HUES48 (cell line): Measurements from ENCODE around the gene NCOA1.

ENCODE experiments used
- H3K27ac ChIP-seq: one replicate; pipeline ENCODE4 v1.7.0; 2013; ENCODE audit warnings: low read depth, low read length, inconsistent platforms
- H3K27me3 ChIP-seq: 2 replicates; pipeline ENCODE4 v1.6.1; 2013; ENCODE audit warnings: mild to moderate bottlenecking, low read length; ENCODE audit not compliant: control insufficient read depth, insufficient read depth
- H3K36me3 ChIP-seq: 2 replicates; pipeline ENCODE4 v1.6.1; 2013; ENCODE audit warnings: low read length; ENCODE audit not compliant: control insufficient read depth, insufficient read depth
- H3K4me1 ChIP-seq: 2 replicates; pipeline ENCODE4 v1.6.1; 2013; ENCODE audit warnings: mild to moderate bottlenecking, low read length; ENCODE audit not compliant: control insufficient read depth, insufficient read depth
- H3K4me3 ChIP-seq: 2 replicates; pipeline ENCODE4 v1.5.1; 2013; ENCODE audit warnings: mild to moderate bottlenecking, low read depth, low read length
- H3K9ac ChIP-seq: 2 replicates; pipeline ENCODE4 v1.6.1; 2013; ENCODE audit warnings: mild to moderate bottlenecking, low read depth, low read length, moderate library complexity
- H3K9me3 ChIP-seq: 2 replicates; pipeline ENCODE4 v1.6.1; 2013; ENCODE audit warnings: low read length; ENCODE audit not compliant: control insufficient read depth, insufficient read depth

NCOA1 gene

DNA sequence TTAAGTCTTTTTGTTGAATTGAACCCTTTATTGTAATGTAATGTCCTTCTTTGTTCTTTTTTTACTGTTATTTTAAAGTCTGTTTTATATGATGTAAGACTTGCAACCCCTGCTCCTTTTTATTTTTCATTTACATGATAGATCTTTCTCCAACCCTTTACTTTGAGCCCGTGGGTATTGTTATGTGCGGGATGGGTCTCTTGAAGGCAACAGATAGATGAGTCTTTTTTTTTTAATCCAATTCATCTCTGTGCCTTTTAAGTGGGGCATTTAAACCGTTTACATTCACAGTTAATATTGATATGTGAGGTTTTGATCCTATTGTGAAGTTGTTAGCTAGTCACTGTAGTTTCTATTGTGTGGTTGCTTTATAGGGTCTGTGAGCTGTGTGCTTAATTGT is 120.6 kb downstream of the NCOA1 start:
- no peak overlapping the region for H3K9ac ChIP-seq
- H3K4me1 ChIP-seq: peaks cover 43% of the 10 kb centered on the region
- peak overlapping the region; percentile 48 for H3K27ac ChIP-seq
- H3K4me3 ChIP-seq: no peak overlapping the region
- H3K9me3 ChIP-seq: no peaks in the 10 kb centered on the region
- no peaks in the 10 kb centered on the region for H3K27me3 ChIP-seq
- H3K36me3 ChIP-seq: no peaks in the 10 kb centered on the region

DNA sequence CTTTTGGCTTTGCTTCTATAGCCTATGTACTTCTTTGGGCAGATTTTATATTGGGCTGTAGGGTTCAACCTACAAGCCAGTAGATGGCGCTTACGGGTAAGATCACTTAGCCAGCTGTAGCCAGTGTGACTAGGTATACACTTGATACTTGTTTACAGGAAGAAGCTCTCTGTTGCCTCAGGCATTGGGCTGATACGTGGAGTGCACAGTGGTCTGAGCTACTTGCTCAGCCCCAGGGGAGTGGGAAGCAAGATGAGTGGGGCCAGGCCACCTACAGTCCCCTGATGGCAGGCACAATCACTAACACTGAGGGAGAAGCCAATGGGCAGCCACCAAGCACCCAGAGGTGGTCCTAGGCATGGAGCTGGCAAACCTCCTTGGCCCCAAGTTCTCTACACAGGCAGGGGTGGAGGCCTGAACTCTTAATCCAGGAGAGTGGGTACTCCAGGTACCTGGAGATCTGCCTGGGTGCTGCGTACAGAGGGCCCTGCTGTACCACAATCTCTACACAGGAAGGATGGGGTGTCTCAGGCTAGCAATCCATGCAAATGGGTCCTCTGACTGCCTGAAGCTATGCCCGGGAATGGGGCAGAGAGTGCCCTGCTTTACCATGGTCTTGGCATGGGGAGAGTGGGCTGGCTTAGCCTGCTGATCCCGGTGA is 122.2 kb downstream of the NCOA1 start:
- no peaks in the 10 kb centered on the region for H3K27me3 ChIP-seq
- H3K4me1 ChIP-seq: peaks cover 43% of the 10 kb centered on the region
- no peak overlapping the region for H3K9ac ChIP-seq
- no peak overlapping the region for H3K4me3 ChIP-seq
- H3K9me3 ChIP-seq: no peaks in the 10 kb centered on the region
- H3K27ac ChIP-seq: peak overlapping the region; percentile 68
- no peaks in the 10 kb centered on the region for H3K36me3 ChIP-seq

- Histone ChIP-seq H3K9ac (no peak overlapping the region), H3K36me3 (no peaks in the 10 kb centered on the region), H3K9me3 (no peaks in the 10 kb centered on the region)
Measured at GRCh38 chr2:24616616-24617015, 125.6 kb downstream of the NCOA1 start.

GRCh38 chr2:24617424-24617823 is 126.4 kb downstream of the NCOA1 start:
- Histone ChIP-seq H3K4me1 (peaks cover 28% of the 10 kb centered on the region), H3K36me3 (no peaks in the 10 kb centered on the region), H3K27ac (no peak overlapping the region), H3K27me3 (no peaks in the 10 kb centered on the region), H3K9me3 (no peaks in the 10 kb centered on the region), H3K9ac (no peak overlapping the region), H3K4me3 (no peak overlapping the region)

More at GRCh38 chr2:24616616-24617015, 125.6 kb downstream of the NCOA1 start:
- Histone ChIP-seq H3K4me3 (no peak overlapping the region), H3K27me3 (no peaks in the 10 kb centered on the region), H3K4me1 (peaks cover 36% of the 10 kb centered on the region), H3K27ac (no peak overlapping the region)

DNA sequence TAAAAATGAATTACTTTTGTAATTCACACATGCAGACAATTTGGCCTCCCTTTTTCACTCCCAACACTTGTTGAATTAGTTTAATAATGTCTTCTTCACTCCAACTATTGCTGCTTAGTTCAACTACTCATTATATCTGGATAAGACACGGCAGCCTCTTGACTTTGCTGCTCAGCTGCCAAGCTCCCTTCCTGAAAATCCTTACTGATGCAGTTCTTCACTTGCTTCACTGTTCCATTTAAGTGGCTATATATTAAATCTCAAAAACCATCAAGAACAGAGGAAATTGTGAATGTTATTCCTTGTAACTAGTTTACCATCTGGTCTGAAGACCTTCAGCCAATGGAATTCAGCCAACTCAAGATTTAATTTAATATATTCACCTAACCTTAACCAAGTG is 127.1 kb downstream of the NCOA1 start:
- Histone ChIP-seq H3K27me3 (no peaks in the 10 kb centered on the region), H3K9me3 (no peaks in the 10 kb centered on the region), H3K9ac (no peak overlapping the region), H3K4me3 (no peak overlapping the region), H3K36me3 (no peaks in the 10 kb centered on the region), H3K4me1 (peaks cover 22% of the 10 kb centered on the region), H3K27ac (no peak overlapping the region)

- H3K4me1 ChIP-seq: peaks cover 17% of the 10 kb centered on the region
- H3K4me3 ChIP-seq: no peak overlapping the region
- H3K36me3 ChIP-seq: no peaks in the 10 kb centered on the region
- no peaks in the 10 kb centered on the region for H3K27me3 ChIP-seq
- no peak overlapping the region for H3K27ac ChIP-seq
- no peaks in the 10 kb centered on the region for H3K9me3 ChIP-seq
- no peak overlapping the region for H3K9ac ChIP-seq
Measured at GRCh38 chr2:24618680-24619079, 127.6 kb downstream of the NCOA1 start.

DNA sequence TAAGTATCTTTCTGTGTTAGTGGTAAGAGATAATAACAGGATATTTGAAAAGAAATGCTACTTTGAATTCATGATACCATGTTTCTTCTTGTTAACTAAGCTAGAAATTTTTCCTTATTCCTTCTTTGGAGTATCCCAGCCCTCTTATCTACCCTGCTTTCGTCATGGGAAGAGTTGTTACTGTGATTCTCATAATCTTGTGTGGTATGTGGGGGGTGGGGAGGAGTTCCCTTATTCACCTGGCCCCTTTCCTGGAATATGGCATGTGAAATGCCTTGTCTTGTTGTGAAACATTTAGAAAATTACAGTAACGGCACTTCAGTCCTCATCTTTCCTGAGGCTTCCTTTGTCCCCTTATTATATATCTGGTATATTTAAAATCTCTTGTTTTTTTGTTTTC is 129.9 kb downstream of the NCOA1 start:
- H3K9me3 ChIP-seq: no peaks in the 10 kb centered on the region
- no peaks in the 10 kb centered on the region for H3K27me3 ChIP-seq
- peaks cover 6% of the 10 kb centered on the region; the same call in 1 of the 2 replicates for H3K4me1 ChIP-seq

DNA sequence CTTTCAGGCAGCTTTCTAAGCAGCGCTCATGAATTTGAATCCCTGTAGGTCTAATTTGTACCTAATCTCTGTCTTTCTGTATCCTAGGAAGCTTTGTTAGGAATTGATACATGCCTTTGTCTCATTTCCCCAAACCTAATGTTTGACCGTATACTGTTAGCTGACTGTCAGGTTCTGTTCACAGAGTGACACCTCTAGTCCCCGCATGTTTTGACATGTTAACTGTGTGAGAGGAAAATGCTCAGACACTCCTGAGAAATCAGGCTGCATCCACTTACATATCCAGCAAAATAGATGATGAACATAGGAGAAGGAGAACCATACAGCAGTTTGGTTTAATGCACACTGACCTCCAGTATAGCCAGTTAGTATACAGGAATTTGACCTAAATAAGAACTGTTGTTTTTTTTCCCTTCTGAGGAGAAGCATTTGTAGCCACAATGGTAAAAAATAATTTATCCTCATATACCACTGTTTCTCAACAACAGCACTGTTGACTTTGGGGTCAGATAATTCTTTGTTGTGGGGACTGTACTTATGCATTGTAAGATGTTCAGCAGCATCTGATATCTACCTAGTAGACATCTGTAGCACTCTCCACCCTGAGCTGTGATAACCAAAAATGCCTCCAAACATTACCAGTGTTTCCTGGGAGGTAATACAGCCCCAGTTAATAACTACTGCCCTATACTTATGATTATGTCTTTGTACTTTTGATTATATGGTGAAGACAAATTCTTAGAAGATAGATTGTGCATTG is 130.9 kb downstream of the NCOA1 start:
- H3K4me1 ChIP-seq: peaks cover 6% of the 10 kb centered on the region; the same call in 1 of the 2 replicates
- H3K9me3 ChIP-seq: no peaks in the 10 kb centered on the region
- no peaks in the 10 kb centered on the region for H3K27me3 ChIP-seq
- H3K9ac ChIP-seq: no peak overlapping the region
- H3K27ac ChIP-seq: no peak overlapping the region
- no peak overlapping the region for H3K4me3 ChIP-seq
- no peaks in the 10 kb centered on the region for H3K36me3 ChIP-seq

More for the DNA sequence above, 129.9 kb downstream of the NCOA1 start:
- no peak overlapping the region for H3K27ac ChIP-seq
- no peak overlapping the region for H3K4me3 ChIP-seq
- H3K9ac ChIP-seq: no peak overlapping the region
- no peaks in the 10 kb centered on the region for H3K36me3 ChIP-seq

DNA sequence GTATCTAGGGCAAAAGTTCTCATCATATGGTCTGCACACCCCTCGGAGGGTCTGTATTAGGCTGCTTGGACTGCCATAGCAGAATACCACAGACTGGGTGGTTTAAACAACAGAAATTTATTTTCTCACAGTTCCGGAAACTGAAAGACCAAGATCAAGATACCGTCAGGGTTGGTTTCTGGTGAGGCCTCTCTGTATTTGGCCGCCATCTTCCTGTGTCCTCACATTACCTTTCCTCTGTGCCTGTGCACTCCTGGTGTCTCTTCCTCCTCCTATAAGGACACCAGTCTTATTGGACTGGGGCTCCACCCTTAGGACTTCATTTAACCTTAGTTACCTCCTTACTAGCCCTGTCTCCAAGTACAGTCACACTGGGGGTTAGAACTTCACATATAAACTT is 132.5 kb downstream of the NCOA1 start:
- Histone ChIP-seq H3K36me3 (no peaks in the 10 kb centered on the region), H3K9ac (no peak overlapping the region), H3K27ac (no peak overlapping the region), H3K9me3 (no peaks in the 10 kb centered on the region), H3K4me1 (peaks cover 6% of the 10 kb centered on the region; the same call in 1 of the 2 replicates), H3K27me3 (no peaks in the 10 kb centered on the region), H3K4me3 (no peak overlapping the region)

- no peaks in the 10 kb centered on the region for H3K36me3 ChIP-seq
- H3K27ac ChIP-seq: no peak overlapping the region
- H3K27me3 ChIP-seq: no peaks in the 10 kb centered on the region
- H3K9me3 ChIP-seq: no peaks in the 10 kb centered on the region
- no peak overlapping the region for H3K9ac ChIP-seq
- H3K4me3 ChIP-seq: no peak overlapping the region
- peaks cover 4% of the 10 kb centered on the region; the same call in 1 of the 2 replicates for H3K4me1 ChIP-seq
Measured at GRCh38 chr2:24625728-24626127, 134.7 kb downstream of the NCOA1 start.

GRCh38 chr2:24626131-24626530 is 135.1 kb downstream of the NCOA1 start:
- H3K4me1 ChIP-seq: peaks cover under 1% of the 10 kb centered on the region; the same call in 1 of the 2 replicates
- H3K4me3 ChIP-seq: no peak overlapping the region
- no peak overlapping the region for H3K27ac ChIP-seq
- no peak overlapping the region for H3K9ac ChIP-seq
- no peaks in the 10 kb centered on the region for H3K9me3 ChIP-seq
- H3K36me3 ChIP-seq: no peaks in the 10 kb centered on the region
- no peaks in the 10 kb centered on the region for H3K27me3 ChIP-seq
